Psoas muscle (tissue), 8 donors: Measurements from ENCODE around the gene SLC39A13. TPM values are rescaled to one million over a fixed set of nuclear protein-coding genes. Genes with fewer than 3 reads are reported as not detected.
A peak's percentile ranks its signal among the peaks of the same experiment; 100 is the strongest.

Source experiments
- ATAC-seq, 4 donors: fragments of 200-7000 bp; cut with Tn5 transposase; one replicate each; pipeline ENCODE4 v1.9.1; 2020; ENCODE audit warnings: moderate library complexity in 3 of 4, mild to moderate bottlenecking in 2 of 4
- DNase-seq, 2 donors: peaks; one replicate each; pipeline ENCODE4 v3.0.0-alpha.2; 2020
- H3K27ac ChIP-seq: fragments of 200-600 bp; one replicate; pipeline ENCODE4 v1.8.0; 2022
- H3K27me3 ChIP-seq, 3 donors: fragments of 200-600 bp in 1 of 3; one replicate each; pipeline versions ENCODE4 v1.6.1 to v1.8.0; 2013 to 2022; ENCODE audit warnings: low read length in 2 of 3, mild to moderate bottlenecking in 2 of 3, moderate library complexity in 1 of 3; ENCODE audit not compliant: insufficient read depth in 3 of 3
- H3K36me3 ChIP-seq, 2 donors: fragments of 200-600 bp in 1 of 2; one replicate each; pipeline versions ENCODE4 v1.6.1 to v1.8.0; 2013 to 2022; ENCODE audit warnings: low read depth in 1 of 2, mild to moderate bottlenecking in 1 of 2, moderate library complexity in 1 of 2; ENCODE audit not compliant: insufficient read depth in 1 of 2
- H3K4me1 ChIP-seq: fragments of 200-600 bp; one replicate; pipeline ENCODE4 v1.8.0; 2022
- H3K4me3 ChIP-seq: fragments of 200-600 bp; one replicate; pipeline ENCODE4 v1.8.0; 2022; ENCODE audit warnings: mild to moderate bottlenecking
- H3K9me3 ChIP-seq: fragments of 200-600 bp; one replicate; pipeline ENCODE4 v1.8.0; 2022
- WGBS, 3 donors: extraction: QIAGEN DNeasy Blood & Tissue Kit; methylation state at CpG; one replicate each; pipeline versions ENCODE4 v1.1.6 to v1.1.7; 2013; 5-methylcytosine and 5-hydroxymethylcytosine counted together
- intact Hi-C, 2 donors: fragments of 100-400 bp; cut with DNase I; formaldehyde crosslinking; loops; one replicate each; pipeline versions ENCODE4 v1.11.0 to v1.14.2; 2022
- polyA plus RNA-seq, 3 donors: library from polyadenylated mRNA; stranded (reverse); fragments of 200-250 nt; gene quantifications; one replicate each; pipeline ENCODE4 v1.2.3, GENCODE V29; 2013
- total RNA-seq, 4 donors: library from RNA; stranded (reverse); fragmentation: NEBNext Ultra II Directional in 2 of 4; extraction: Animal tissue kit (Norgen Biotek cat#: 25700) in 2 of 4; gene quantifications; one replicate each; pipeline versions ENCODE4 v1.2.1 to v1.2.4, GENCODE V29; 2021 to 2023
- TF ChIP-seq, protein P1 (sequence below): fragments of 200-600 bp; IDR thresholded peaks from one replicate; pipeline ENCODE4 v1.8.0; 2022; ENCODE audit warnings: antibody characterized with exemption
- donor health status: healthy with polysubstance abuse.
- donor health status: DM: no; HTN: no; CAD: no; lungs with moderate emphysema.
- donor health status: Bipolar disorder and iron deficiency.
- donor health status: healthy.
- donor health status: DM: yes; HTN: yes; CAD: no.
- donor health status: DM: no; HTN: no; CAD: no.
- donor health status: DM: no; HTN: no; CAD: no.
- donor health status: DM: yes; HTN: yes; CAD: no.

The SLC39A13 gene
- total and polyA plus RNA-seq, 7 donors = 14.7 to 35.3 (median 26.9) TPM

DNA sequence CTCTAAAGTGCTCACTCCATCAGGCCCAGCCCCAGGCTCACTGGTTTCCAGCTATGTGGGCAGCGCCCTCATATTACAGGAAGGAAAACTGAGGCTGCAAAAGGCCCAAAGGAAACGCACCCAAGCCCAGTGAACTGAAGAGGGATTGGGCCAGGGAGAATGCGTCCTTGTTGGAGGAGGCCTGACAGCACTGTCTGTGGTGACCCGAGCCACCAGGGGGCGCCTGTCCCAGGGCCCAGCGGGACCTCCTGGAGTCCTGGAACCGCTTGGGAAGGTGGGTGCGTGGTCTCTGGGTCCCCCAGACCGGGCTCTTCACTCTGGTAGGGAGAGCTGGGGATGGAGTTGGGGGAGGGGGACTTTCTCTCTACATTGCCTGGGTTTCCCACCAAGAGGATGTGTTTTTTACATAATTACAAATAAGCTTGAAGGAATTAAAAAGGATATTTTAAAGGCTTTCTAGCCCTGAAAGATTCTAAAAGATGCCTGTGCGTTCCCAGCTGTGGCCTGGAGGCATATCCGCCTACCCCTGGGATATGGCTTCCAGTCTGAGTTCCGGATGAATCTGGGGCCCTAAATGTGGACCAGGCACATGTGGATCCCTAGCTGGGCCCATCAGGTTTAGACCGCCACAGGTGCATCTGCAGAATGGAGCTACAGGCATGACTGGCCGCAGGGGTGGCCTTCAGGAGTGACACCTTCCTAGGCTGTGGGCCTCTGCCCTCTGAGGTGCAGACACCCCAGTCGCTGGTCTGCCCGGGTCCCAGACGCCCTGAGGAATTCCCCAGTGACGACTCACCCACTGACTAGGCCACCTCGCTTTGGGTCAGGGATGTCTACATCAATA is 34.3 kb upstream of the SLC39A13 start:
- DNase-seq (peak; percentile 87 to 92), ATAC-seq (peak; percentile 89 to 96 (median 92))
- intact Hi-C loops = loop anchor here (1.0 to 5.0 kb wide), 4 partner anchors 33 to 81 kb away; partner anchors contain the start of gene SLC39A13 (in 2 of the 2)
- no peaks in the 10 kb centered on the region for H3K4me1 ChIP-seq
- no peaks in the 10 kb centered on the region for H3K9me3 ChIP-seq
- no peaks in the 10 kb centered on the region for H3K36me3 ChIP-seq
- WGBS, 3 donors = 43 to 48% (median 43%) methylated on average over 19 of the region's 19 CpGs
- H3K27ac ChIP-seq = no peak overlapping the region
- TF ChIP-seq, protein P1, sequence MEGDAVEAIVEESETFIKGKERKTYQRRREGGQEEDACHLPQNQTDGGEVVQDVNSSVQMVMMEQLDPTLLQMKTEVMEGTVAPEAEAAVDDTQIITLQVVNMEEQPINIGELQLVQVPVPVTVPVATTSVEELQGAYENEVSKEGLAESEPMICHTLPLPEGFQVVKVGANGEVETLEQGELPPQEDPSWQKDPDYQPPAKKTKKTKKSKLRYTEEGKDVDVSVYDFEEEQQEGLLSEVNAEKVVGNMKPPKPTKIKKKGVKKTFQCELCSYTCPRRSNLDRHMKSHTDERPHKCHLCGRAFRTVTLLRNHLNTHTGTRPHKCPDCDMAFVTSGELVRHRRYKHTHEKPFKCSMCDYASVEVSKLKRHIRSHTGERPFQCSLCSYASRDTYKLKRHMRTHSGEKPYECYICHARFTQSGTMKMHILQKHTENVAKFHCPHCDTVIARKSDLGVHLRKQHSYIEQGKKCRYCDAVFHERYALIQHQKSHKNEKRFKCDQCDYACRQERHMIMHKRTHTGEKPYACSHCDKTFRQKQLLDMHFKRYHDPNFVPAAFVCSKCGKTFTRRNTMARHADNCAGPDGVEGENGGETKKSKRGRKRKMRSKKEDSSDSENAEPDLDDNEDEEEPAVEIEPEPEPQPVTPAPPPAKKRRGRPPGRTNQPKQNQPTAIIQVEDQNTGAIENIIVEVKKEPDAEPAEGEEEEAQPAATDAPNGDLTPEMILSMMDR = peak; percentile 92
- peak overlapping the region; percentile 11 for H3K4me3 ChIP-seq
- no peaks in the 10 kb centered on the region for H3K27me3 ChIP-seq

DNA sequence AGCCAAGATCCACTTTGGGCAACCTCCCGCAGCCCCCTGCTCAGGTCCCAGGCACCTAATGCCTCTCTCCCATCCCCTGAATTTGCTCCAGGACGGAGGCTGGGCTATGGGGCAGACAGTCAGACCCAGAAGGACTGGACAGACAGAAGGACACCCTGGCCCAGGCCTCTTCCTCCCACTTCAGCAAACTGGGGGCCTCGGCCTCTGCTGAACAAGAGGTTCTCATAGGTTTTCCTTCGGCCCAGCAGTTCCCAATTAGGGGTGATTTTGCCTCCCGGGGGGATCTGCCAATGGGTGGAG is 33.7 kb upstream of the SLC39A13 start:
- intact Hi-C loops = loop anchor here (1.0 to 5.0 kb wide), 4 partner anchors 33 to 80 kb away; partner anchors contain the start of gene SLC39A13 (in 2 of the 2)

DNA sequence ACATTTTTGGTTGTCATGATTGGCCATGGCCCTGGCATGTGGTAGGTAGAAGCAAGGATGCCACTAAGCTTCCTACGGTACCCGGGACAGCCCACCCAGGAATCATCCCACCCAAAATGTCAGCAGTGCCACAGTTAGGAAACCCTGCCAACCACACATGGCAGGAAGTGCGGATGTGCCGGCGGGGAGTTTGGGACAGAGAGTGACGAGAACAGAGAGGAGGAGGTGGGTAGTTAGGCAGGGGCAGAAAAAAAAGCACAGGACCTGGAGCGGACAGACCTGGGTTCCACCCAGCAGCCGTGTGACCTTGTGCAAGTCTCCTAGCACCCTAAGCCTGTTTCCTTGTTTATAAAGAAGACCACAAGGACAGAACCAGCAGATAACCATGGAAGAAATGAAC is 33.4 kb upstream of the SLC39A13 start:
- Histone ChIP-seq H3K27ac (no peak overlapping the region), H3K4me1 (no peaks in the 10 kb centered on the region), H3K27me3 (no peaks in the 10 kb centered on the region), H3K36me3 (no peaks in the 10 kb centered on the region), H3K4me3 (peak overlapping the region; percentile 30), H3K9me3 (no peaks in the 10 kb centered on the region)
- no peak for DNase-seq
- WGBS, 3 donors = 73 to 78% (median 77%) methylated on average over 8 of the region's 8 CpGs
- TF ChIP-seq, protein P1 = no peak
- intact Hi-C loops = loop anchor here in 1 of 2 donors (2.0 kb wide), 1 partner anchor 80 kb away; no protein-coding TSS in a partner anchor
- ATAC-seq = no peak

More for the DNA sequence above, 33.7 kb upstream of the SLC39A13 start:
- H3K4me3 ChIP-seq = peak overlapping the region; percentile 7
- DNase-seq = no peak
- no peaks in the 10 kb centered on the region for H3K4me1 ChIP-seq
- H3K27ac ChIP-seq = no peak overlapping the region
- ATAC-seq = peak in 1 of 4 donors; percentile 4
- 81 to 92% (median 82%) methylated on average over 5 of the region's 5 CpGs for WGBS, 3 donors
- TF ChIP-seq, protein P1 = no peak
- H3K9me3 ChIP-seq = no peaks in the 10 kb centered on the region
- H3K36me3 ChIP-seq = no peaks in the 10 kb centered on the region
- no peaks in the 10 kb centered on the region for H3K27me3 ChIP-seq

DNA sequence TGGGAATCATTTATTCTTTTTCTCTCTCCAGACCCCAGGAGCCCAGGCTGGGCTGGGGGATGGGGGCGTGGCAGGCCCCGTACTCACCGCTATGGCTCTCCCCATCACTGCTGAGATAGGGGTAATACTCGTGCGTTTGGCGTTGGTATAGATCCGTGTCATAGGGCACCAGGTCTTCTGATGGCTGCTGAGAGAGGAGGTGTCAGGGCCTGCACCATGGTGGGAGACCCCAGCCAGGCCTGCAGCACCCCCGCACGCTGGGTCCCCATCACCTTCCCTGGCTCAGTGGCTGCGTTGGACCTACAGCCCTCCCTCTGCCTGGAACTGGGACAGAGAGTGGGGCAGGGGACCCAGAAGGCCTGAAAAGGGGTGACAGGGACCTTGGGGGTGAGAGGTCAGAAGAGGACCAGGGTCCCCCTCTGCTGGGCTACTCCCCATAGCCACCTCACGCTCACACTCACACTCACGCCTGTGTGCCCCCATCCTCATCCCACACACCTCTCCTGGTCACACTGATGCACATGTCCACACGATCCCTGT is 32.8 kb upstream of the SLC39A13 start:
- no peaks in the 10 kb centered on the region for H3K27me3 ChIP-seq
- H3K9me3 ChIP-seq = no peaks in the 10 kb centered on the region
- no peak overlapping the region for H3K27ac ChIP-seq
- intact Hi-C loops = loop anchor here in 1 of 2 donors (2.0 kb wide), 1 partner anchor 79 kb away; no protein-coding TSS in a partner anchor
- WGBS, 3 donors = 87 to 94% (median 90%) methylated on average over 13 of the region's 13 CpGs
- no peak for DNase-seq
- H3K36me3 ChIP-seq = no peaks in the 10 kb centered on the region
- no peaks in the 10 kb centered on the region for H3K4me1 ChIP-seq
- ATAC-seq = no peak
- H3K4me3 ChIP-seq = peak overlapping the region; percentile 30
- TF ChIP-seq, protein P1 = no peak
